Epithelial cell of prostate (primary cell): ENCODE results near the gene ARHGEF6.
"Not testable (repeated sequence)": the region's sequence is repeated elsewhere in the genome, so short reads cannot be mapped to it uniquely, and the experiment has no call there.

Experiments
- DNase-seq: peaks from one replicate; pipeline ENCODE4 v3.0.0-alpha.2; 2011; ENCODE audit warnings: low read depth, low spot score
- H3K27ac ChIP-seq: fragments of 450-650 bp; 2 replicates; pipeline ENCODE4 v1.5.1; 2017; ENCODE audit warnings: mild to moderate bottlenecking

The ARHGEF6 gene

DNA sequence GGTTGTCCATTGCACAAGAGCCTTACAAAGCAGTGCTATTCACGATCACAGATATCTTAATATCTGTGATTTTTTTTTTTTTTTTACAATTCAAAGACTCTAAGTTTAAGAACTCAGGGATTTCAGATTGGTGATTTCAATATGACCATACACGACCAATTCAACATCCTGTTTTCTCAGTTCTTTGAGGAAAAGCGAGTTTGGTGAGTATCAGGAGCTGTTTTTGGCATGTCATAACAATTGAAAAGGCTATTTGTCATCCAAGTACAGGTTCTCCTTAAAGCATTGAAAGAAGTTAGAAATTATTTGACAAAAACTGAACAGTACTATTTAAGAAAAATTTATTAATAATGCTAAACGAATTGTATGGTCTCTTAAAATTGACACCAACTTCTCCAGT, 9.1 kb upstream of the ARHGEF6 start:
- no peak overlapping the region for H3K27ac ChIP-seq
- no peak for DNase-seq

DNA sequence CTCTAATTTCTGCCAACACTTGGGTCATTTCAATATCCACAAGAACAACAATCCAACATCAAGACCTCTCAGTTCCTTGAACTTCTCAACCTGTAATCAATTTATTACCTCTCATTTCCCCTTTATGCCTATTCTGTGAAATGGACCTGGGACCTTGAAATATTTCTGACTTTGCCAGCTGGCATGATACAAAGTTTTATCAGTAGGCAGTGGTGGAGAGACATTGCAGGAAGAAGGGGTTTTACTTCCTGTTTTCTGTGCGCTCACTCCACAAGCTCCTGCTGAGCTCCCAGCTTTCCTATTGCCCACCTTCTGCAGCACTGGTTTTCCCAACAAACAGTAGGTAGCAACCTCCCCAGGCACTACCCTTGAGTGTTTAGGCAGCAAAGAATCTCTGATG, 3.5 kb upstream of the ARHGEF6 start:
- H3K27ac ChIP-seq, result no peak overlapping the region
- DNase-seq, result no peak

DNA sequence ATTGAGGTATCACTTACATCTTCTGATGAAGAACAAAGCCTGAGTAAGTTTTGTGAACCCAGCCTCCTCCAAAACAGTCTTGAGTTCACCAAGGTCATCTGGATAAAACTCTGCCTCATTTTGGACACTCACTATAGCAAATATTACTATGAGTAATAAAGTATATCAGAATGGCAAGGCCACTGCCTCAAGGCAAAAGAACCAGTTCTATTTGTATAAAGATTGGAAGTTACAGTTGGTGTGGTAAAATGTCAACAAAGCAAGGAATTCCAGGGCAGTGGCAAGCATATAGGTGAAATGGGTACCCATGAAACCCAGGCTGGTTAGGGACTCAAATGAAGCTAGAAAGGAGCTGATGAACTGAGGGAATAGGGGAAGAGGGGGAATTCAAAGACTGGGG, 2.4 kb upstream of the ARHGEF6 start:
- peak; percentile 1 for DNase-seq
- no peak overlapping the region for H3K27ac ChIP-seq

DNA sequence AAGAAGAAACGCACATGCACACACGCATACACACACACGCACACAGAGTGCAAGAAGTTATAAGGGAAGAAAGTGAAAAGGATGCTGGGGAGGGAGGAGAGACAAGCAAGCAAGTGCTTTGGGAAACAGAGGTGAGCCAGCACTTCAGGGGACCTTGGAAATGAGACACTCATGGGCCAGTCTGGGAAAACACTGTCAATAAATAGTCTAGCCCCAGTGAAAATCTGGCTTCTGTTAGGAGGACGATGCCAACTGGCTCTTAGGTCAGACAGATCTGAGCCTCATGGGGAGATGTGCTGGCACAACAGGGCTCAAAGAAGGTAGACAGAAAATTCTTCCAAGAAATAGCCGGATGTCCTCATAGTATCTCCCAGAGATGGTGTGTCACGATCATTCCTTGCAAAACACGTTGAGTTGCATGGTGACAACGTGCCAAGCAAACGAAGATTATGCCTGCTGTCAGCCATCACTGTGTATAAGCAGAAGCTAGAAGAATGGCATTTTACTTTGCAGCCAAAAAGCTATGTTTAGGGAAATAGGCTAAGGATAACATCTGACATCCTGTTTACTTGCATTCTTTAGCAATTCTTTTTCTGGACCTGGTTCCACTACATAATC, 557 bp upstream of the ARHGEF6 start:
- H3K27ac ChIP-seq, result no peak overlapping the region
- no peak for DNase-seq

DNA sequence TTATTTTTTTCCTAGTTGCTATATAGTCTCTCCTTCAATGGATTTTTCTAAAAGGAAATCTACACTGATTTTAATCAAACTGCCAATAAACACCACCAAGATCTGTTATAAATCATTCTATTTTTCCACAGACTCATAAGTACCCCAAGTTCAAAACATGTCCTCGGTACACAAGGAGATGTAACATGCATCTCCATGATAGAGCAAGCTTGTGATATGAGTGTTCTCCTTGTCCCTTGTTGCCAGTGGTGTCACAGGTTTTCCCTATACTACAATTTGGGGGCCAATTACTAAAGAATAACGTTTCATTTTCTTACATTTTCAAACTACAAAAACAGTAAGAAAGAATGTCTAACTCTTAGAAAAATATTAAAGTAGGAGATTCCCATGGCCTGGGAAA, 491 bp downstream of the ARHGEF6 start:
- DNase-seq, result no peak
- no peak overlapping the region for H3K27ac ChIP-seq

DNA sequence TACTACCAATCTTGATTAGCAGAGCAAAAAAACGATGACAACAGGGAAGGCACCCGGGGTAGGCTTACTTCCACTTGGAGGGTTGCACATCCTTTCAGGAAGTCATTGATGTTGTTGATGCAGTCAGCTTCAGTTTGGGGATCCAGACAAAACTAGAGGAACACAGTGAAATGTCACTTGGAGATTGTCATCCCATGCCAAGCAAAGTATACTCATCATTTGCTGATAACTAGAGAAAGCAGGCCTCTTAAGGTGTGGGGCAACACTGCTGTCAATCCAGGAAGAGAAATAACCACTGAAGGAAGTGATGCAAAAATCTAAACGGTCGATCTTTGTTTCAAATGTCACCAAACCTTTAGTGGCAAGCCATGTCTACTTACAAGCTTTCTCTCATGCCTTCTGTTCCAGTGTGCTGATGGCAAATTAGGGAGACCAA, 1.4 kb downstream of the ARHGEF6 start:
- no peak for DNase-seq
- no peak overlapping the region for H3K27ac ChIP-seq

DNA sequence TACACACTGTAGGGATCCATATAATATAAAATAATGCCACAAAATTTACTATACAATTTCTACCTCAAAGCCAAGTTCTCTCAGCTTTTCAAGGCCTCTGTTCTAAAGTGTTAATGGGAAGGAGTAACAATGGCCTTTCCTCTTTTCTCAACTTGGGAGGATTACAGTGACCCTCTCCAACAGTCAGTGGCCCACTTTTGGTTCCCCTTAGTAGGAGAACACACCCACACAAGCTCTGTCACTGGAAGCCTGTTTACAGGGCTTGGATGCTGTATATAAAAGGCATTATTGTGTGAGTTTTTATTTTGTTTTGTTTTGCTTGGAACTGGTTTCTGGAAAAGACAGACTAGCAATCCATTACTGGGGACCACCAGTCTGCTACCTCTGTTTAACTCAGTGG, 1.8 kb downstream of the ARHGEF6 start:
- H3K27ac ChIP-seq, result no peak overlapping the region
- DNase-seq, result no peak

DNA sequence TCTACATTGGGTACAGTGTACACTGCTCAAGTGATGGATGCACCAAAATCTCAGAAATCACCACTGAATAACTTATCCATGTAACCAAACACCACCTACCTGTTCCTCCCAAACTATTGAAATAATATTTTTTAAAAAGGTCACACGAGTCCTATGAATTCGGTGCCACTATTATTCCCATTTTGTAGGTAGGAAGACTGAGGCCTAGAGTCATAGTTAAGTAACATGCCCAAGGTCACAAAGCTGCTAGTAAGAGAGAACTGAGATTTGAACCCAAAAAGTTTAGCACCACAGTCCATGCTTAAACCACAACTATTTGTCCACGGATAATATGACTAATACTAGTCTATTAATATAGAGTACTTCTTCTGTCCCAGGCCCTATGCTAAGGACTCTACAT, 2.7 kb downstream of the ARHGEF6 start:
- H3K27ac ChIP-seq, result no peak overlapping the region
- no peak for DNase-seq

DNA sequence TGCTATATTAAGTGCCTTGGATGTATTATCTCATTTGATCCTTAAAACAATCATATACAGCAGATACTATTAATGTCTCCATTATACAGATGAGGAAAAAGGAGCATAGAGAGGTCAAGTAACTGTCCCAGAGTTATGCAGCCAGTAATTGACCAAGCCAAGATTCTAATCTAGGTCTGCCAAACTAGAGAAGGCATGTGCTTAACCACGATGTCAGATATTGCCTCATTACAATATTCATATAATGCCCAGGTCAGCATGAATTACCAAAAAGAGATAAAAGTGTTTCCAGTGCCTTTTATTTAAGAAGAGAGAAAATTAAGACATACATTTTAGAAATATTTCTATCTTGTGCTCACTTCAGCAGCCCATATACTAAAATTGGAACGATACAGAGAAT, 7.1 kb downstream of the ARHGEF6 start:
- H3K27ac ChIP-seq, result no peak overlapping the region
- DNase-seq, result no peak

DNA sequence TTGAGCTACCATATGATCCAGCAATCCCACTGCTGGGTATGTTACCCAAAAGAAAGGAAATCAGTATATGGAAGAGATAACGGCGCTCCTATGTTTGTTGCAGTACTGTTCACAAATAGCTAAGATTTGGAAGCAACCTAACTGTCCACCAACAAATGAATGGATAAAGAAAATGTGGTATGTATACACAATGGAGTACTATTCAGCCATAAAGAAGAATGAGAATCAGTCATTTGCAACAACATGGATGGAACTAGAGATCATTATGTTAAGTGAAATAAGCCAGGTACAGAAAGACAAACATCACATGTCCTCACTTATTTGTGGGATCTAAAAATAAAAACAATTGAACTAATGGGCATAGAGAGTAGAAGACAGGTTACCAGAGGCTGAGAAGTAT, 8.9 kb downstream of the ARHGEF6 start:
- DNase-seq, H3K27ac ChIP-seq: not testable (repeated sequence)

DNA sequence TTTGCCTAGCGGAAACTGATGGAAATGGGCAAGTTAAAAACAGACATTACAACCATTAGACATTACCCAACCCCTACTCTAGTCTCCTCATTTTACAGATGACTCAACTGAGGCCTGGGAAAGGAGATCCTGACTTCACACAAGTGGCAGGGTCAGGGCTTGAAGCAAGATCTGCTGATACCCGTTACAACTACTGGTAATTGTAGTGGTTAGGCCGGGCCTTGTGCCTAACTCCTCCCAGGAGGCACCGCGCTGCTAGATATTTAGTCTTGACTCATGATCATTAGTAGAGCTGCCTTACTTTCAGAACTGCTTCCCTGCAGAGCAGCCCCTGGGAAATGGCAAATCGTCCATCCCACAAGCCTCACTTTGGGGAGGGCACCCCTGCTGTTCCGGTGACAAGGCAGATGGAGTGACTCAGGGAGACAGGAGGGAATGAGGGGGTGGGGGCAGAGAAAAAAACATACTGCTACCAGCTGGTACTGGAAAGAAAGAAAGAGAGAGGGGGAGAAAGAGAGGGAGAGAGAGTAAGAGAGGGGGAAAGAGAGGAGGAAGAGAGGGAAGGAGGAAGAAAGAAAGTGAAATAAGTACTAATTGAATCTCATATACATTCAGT, 12.2 kb downstream of the ARHGEF6 start:
- DNase-seq, result peak; percentile 16
- H3K27ac ChIP-seq, result no peak overlapping the region

DNA sequence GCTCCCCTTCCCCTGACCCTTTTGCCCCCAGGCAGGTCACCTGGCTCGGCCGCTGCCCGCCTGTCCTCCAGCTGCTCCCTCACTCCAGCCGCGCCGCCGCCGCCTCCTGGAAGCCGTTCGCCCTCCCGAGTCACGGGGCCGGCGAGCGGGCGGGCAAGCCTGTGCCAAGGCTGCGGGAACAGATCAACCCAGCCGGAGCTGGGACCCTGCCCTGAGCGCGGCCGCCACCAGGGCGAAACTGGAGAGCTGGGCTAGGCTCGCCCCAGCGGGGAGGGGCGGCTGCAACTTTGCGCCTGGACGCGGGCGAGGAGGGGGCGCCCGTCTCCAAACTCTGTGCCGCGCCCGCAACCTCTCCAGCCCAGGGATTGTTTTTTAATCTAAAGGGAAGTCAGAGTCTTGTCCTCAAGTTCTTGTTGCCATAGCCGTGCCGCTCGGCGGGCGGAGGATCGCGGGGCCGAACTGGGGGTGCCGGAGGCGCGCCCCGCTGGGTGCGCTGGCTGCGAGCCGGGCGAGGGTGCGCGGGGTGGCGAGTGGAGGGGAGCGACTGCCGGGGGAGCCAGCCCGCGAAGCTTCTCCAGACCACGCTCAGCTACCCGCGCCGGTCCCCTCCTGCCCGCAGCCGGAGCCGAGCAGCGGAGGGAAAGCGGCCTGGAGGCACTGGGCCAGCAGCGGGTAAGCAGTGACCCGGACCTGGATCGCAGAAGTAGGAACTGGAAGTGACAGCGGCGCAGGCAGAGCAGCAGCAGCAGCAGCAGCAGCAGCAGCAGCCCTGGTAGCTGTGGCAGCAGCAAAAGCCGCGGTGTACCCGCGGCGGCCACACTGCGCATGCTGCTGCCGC, 13.4 kb downstream of the ARHGEF6 start:
- H3K27ac ChIP-seq, result no peak overlapping the region
- no peak for DNase-seq

DNA sequence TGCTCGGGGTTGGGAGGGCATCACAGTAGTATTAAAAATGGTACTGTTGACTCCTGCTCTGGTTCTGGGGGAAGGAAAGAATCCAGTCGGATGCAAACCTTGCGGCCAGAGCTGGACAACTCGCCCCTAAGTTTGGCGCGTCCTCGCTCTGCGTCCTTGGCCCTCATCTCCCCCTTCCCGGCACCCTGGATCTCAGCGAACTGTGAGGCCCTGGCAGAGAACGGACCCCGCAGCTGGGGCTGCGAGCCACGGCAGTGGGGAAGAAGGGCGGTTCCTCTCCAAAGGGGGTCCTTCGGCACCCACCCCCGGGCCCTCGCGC, 14.0 kb downstream of the ARHGEF6 start:
- no peak for DNase-seq
- no peak overlapping the region for H3K27ac ChIP-seq

DNA sequence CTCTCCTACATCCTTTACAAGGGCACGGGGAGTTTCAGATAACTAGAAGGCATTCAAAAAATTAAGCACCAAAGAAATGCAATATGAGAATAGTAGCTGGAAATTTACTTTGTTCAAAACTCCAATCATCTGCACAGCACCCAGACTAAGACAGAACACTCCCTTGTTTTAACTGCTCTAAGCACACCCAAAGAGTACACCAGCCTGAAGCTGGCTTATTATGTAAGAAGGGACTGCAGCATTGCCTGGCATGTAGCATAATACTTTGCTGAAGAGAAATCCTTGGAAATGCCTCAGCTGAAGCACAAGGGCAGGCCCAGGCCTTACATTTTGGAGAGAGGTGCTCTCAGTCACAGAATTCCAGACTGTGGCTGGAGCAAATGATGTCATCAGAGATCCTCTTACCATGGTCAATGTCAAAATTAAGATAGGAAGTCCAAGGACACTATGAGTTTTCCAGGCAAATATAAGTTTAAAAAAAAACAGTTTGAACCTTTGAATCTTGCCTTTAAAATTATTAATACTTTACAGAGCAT, 14.8 kb downstream of the ARHGEF6 start:
- no peak for DNase-seq
- no peak overlapping the region for H3K27ac ChIP-seq

DNA sequence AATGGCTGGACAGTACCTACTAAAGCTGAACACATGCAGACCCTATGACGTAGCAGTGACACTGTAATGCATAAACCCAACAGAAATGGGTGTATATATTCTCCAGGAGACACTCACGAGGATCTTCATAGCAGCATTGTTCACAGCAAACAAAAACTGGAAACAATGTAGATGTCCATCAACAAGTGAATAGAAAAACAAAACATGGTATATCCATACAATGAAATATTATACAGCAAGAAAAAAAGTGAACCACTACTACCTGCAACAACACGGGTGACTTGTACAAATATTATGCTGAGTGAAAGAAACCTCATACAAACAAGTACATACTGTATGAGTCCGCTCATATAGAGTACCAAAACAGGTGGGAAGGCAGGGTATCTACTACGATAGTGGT, 16.5 kb downstream of the ARHGEF6 start:
- no peak for DNase-seq
- H3K27ac ChIP-seq, result no peak overlapping the region

DNA sequence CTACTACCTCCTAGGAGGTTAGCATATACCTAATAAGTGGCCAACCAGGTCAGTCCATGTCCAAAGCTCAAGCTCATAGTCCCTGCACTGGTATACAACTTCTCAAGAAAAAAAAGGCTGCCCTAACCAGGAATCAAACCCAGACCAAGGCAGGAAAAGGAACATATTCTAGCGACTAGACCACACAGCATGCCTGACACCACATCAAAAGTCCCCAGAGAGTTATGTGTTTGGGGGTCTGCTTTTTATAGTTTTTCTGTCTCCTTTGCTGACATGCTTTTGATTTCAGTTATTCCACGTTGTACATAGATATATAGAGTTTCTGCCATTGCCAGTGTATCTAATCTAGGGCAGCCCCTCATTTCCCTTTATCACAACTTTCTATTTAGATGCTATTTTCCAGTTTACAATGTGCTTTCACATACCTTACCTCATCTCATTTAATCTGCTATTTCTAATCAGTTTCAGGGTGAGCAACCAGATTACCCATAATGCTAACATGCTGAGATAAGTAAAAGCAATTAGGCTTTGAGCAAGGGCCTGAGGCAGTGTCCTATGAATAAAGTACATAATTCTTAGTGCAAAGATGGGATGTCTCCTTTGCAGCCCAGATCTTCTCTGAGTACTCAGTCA, 17.8 kb downstream of the ARHGEF6 start:
- DNase-seq, result no peak
- no peak overlapping the region for H3K27ac ChIP-seq

DNA sequence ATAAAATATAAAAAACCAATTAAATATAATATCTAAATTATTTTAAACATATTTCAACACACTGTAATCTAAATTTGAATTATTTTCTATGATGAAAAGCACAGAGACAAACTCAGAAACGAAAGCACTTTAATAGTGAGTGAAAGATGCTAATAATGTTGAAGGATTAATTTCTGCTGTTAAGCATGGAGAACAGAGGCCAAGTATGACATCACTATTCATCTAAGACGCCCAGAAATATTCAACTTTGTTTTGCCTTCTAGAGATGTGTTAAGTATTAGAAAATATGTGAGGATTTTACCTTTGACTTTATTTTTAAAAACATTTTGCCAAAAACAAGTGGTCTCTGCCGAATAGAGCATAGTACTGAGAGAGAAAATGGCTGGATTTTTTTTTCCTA, 19.3 kb downstream of the ARHGEF6 start:
- no peak for DNase-seq
- H3K27ac ChIP-seq, result no peak overlapping the region

DNA sequence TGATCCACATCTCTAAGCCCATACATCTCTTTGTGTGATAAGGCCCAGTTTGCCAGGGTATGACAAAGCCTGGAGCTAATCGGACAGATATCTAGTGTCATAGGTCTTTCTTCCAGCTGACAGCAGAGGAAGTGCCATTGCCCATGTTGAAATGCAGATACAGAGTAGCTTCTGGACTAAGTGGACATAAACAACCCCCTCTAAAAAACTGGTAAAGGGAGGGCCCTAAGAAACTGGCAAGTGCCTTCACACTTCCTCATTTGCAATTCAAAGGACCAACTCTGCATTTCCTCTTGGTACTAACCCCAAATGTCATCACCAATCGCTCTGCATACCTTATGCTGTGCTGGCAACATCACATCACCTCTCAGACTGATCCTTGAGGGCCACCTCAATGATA, 20.8 kb downstream of the ARHGEF6 start:
- no peak overlapping the region for H3K27ac ChIP-seq
- no peak for DNase-seq

DNA sequence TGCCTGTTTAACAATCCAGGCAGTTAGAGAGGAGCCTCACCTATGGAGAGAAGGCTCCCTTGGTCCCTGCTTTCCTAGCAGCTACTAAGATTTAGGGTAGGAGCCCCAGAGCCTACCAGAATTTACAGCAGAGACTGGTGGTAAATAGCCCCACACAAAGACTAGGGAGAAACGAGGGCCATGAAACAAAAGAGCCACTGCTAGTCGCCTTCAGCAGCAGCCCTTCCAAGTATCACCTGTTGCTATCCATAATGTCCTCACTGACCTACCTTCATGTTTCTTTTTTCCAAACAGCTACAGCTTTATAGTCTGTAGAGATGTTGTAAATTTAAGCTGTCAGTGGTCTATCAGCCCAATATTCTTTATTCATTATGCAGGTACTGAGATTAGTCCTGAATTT, 25.3 kb downstream of the ARHGEF6 start:
- no peak overlapping the region for H3K27ac ChIP-seq
- no peak for DNase-seq

DNA sequence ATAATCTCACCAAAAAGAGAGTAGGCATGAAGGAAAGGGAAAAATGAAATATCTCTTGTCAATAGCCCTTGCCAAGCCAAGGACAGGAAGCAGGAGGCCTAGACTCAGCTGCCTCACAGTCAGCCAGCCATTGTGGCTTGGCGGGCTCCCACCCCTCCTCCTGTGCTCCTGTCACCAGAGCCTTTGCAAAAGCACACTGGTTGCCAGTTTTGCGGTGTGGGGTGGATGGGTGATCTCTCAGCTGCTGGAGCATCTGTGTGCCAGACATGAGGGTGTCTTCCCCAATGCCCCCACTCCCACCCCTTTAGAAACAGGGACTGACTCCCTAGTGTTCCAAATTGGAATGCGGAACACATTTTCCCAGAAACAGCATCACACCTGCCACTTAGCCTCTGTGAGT, 26.1 kb downstream of the ARHGEF6 start:
- H3K27ac ChIP-seq, result no peak overlapping the region
- DNase-seq, result no peak

DNA sequence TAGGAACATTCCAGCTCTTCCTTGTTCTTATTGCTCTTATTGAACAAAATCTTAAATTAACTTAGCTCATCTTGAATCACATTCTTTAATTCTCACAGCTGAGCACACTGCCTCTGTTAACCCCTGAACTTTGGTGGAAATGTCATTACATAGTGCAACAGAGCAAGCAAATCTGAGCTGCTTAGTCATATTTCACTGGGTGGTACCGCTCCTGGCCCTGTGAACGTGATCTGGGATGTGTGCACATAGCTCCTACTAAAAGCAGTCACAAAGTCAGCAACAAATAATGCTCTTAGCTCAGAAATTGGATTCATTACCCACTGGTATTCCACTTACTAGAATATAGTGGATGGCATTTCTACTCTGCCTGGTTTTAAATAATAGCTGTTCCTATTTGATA, 27.9 kb downstream of the ARHGEF6 start:
- no peak overlapping the region for H3K27ac ChIP-seq
- DNase-seq, result no peak
